Measurements from ENCODE around the gene KIF12. TPM values are rescaled to one million over a fixed set of nuclear protein-coding genes. Genes with fewer than 3 reads are reported as not detected.
"Not testable (repeated sequence)": the region's sequence is repeated elsewhere in the genome, so short reads cannot be mapped to it uniquely, and the experiment has no call there.

Gene KIF12
- total RNA-seq, 2 experiments from 2014 or later = not detected

DNA sequence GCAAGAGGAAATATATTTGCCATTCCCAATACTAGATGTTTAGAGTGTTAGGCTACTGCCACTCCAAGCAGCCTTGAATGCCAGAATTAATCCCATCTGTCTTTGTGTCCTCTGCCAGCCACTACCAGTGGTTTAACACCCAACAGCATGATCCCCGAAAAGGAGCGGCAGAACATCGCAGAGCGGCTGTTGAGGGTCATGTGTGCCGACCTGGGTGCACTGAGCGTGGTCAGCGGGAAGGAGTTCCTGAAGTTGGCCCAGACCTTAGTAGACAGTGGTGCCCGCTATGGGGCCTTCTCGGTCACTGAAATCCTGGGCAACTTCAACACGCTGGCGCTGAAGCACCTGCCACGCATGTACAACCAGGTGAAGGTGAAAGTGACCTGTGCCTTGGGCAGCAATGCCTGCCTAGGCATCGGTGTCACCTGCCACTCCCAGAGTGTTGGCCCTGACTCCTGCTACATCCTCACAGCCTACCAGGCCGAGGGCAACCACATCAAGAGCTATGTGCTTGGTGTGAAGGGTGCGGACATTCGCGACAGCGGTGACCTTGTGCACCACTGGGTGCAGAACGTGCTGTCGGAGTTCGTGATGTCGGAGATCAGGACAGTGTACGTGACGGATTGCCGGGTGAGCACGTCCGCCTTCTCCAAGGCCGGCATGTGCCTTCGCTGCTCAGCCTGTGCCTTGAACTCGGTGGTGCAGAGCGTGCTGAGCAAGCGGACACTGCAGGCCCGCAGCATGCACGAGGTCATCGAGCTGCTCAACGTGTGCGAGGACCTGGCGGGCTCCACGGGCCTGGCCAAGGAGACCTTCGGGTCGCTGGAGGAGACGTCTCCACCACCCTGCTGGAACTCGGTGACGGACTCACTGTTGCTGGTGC, 50.3 kb downstream of the KIF12 start:
- CTCF ChIA-PET = no interaction called here
- no peaks in the 10 kb centered on the region for H3K9me3 Mint-ChIP-seq (ENCODE audit: low read depth)
- no peaks in the 10 kb centered on the region for H3K36me3 Mint-ChIP-seq (ENCODE audit: low read depth)
- intact Hi-C loops (cut with DNase I, micrococcal nuclease) = no loop called here
- H3K27me3 Mint-ChIP-seq = no peaks in the 10 kb centered on the region
- no peak overlapping the region for H3K27ac Mint-ChIP-seq
- DNase-seq (no peak), ATAC-seq (no peak)
- no peak overlapping the region for H3K4me3 Mint-ChIP-seq
- POLR2A ChIA-PET = no interaction called here
- no peaks in the 10 kb centered on the region for H3K4me1 Mint-ChIP-seq

DNA sequence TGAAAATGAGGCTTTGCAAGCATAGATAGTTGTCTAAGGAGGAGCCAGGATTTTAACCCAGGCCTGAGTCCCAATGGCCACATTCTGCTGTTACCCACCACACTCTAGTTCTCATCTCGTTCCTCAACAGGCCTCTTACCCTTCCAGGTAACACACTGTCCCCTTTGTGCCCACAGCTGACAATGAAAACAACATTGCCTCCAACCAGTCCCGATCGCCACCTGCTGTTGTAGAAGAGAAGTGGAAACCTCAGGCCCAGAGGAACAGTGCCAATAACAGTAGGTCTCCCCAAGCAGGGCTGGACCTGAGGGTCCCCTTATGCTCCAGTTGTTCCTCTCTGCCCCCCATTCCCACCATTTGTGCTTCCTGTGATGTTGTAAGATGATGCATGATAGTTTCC, 51.4 kb downstream of the KIF12 start:
- H3K9me3 Mint-ChIP-seq (ENCODE audit: low read depth) = no peaks in the 10 kb centered on the region
- no peak overlapping the region for H3K27ac Mint-ChIP-seq
- ATAC-seq = no peak
- no peak overlapping the region for H3K4me3 Mint-ChIP-seq
- no peaks in the 10 kb centered on the region for H3K4me1 Mint-ChIP-seq
- ChIA-PET POLR2A (no interaction called here), CTCF (no interaction called here)
- H3K36me3 Mint-ChIP-seq (ENCODE audit: low read depth) = no peaks in the 10 kb centered on the region
- DNase-seq = no peak
- intact Hi-C loops (cut with DNase I, micrococcal nuclease) = no loop called here
- H3K27me3 Mint-ChIP-seq = no peaks in the 10 kb centered on the region

DNA sequence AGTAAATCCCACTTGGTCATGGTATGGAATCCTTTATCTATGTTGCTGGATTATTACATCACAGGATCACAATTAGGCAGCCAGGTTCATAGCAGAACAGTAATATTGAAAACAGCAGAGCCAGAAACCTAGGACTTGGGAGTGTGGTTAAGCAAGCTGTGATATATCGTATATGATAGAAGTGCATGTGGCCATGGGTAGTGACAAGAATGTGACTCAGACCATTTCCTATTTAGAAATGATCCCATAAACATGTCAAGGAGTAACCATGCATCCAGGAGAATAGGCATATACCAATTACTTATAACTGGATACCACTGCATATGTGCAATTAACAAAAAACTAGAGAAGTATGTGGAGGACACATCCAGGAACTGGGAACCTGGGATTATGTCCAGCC, 52.2 kb downstream of the KIF12 start:
- Mint-ChIP-seq H3K36me3 (ENCODE audit: low read depth) (no peaks in the 10 kb centered on the region), H3K27me3 (no peaks in the 10 kb centered on the region), H3K9me3 (ENCODE audit: low read depth) (no peaks in the 10 kb centered on the region), H3K4me3 (no peak overlapping the region), H3K27ac (no peak overlapping the region), H3K4me1 (no peaks in the 10 kb centered on the region)
- intact Hi-C loops (cut with DNase I, micrococcal nuclease) = no loop called here
- no peak for ATAC-seq
- CTCF ChIA-PET = no interaction called here
- no peak for DNase-seq
- POLR2A ChIA-PET = no interaction called here

DNA sequence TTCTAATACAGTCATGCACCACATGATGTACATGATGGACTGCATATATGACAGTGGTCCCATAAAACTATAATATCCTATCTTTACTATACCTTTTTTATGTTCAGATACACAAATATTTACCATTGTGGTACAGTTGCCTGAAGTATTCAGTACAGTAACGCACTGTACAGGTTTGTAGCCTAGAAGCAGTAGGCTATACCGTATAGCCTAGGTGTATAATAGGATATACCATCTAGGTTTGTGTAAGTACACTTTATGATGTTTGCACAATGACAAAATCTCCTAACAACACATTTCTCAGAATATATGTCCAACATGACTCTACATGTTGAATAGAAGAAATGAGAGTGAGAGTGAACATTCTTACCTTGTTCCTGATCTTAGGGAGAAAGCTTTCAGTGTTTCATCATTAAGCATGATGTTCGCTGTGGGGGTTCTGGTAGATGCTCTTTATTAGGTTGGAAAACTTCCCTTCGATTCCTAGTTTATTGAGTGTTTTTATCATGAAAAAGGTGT, 52.8 kb downstream of the KIF12 start:
- no peaks in the 10 kb centered on the region for H3K4me1 Mint-ChIP-seq
- H3K4me3 Mint-ChIP-seq = no peak overlapping the region
- CTCF ChIA-PET = no interaction called here
- no peaks in the 10 kb centered on the region for H3K27me3 Mint-ChIP-seq
- H3K9me3 Mint-ChIP-seq (ENCODE audit: low read depth) = no peaks in the 10 kb centered on the region
- intact Hi-C loops (cut with DNase I, micrococcal nuclease) = no loop called here
- no peaks in the 10 kb centered on the region for H3K36me3 Mint-ChIP-seq (ENCODE audit: low read depth)
- DNase-seq = no peak
- no peak for ATAC-seq
- no peak overlapping the region for H3K27ac Mint-ChIP-seq
- POLR2A ChIA-PET = no interaction called here

DNA sequence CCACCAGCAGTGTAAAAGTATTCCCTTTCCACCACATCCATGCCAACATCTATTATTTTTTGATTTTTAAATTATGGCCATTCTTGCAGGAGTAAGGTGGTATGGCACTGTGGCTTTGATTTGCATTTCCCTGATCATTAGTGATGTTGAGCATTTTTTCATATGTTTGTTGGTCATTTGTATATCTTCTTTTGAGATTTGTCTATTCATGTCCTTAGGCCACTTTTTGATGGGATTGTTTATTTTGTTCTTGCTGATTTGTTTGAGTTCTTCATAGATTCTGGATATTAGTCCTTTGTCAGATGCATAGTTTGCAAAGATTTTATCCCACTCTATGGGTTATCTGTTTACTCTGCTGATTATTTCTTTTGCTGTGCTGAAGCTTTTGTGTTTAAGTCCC, 55.4 kb downstream of the KIF12 start:
- H3K36me3 Mint-ChIP-seq (ENCODE audit: low read depth); intact Hi-C loops (cut with DNase I, micrococcal nuclease); CTCF ChIA-PET; ATAC-seq; H3K9me3 Mint-ChIP-seq (ENCODE audit: low read depth); DNase-seq; POLR2A ChIA-PET; H3K4me3 Mint-ChIP-seq; H3K27ac Mint-ChIP-seq; H3K4me1 Mint-ChIP-seq; H3K27me3 Mint-ChIP-seq: not testable (repeated sequence)

Other genes with a start within 250 kb of the KIF12 start
- gene ZNF618, start 223.0 kb downstream of the KIF12 start, total RNA-seq = under 1 TPM; 0.11 TPM
- not detected for gene AMBP, start 21.0 kb downstream of the KIF12 start, total RNA-seq
- 1 to 10 TPM; 8.9 to 9.1 TPM for gene COL27A1, start 56.2 kb upstream of the KIF12 start, total RNA-seq
- not detected for gene ORM1, start 223.8 kb upstream of the KIF12 start, total RNA-seq
- not detected for gene ORM2, start 230.6 kb upstream of the KIF12 start, total RNA-seq

All from activated CD4-positive, alpha-beta T cell treated with anti-CD3 and anti-CD28 coated beads for 36 hours (primary cell).